Endothelial cell of umbilical vein (primary cell): Measurements from ENCODE around the gene SLC7A10. TPM values are rescaled to one million over a fixed set of nuclear protein-coding genes. Genes with fewer than 3 reads are reported as not detected.

ENCODE experiments used
- BruUV-seq: library from RNA; stranded (reverse); fragments of 400-500 nt; replicated peaks from 2 replicates; lab custom pipeline; 2021; lab: Mats Ljungman, UMichigan
- CTCF ChIA-PET: fragments of 300-600, 350-600 bp; sonication (Branson Sonifier 250); formaldehyde crosslinking; loops from one replicate; lab custom pipeline; 2021; ENCODE audit warnings: antibody characterized with exemption, inconsistent platforms; lab: Charles Lee
- POLR2A ChIA-PET: fragments of 300-600, 350-600 bp; sonication (Branson Sonifier 250); formaldehyde crosslinking; loops from one replicate; lab custom pipeline; 2021; ENCODE audit warnings: antibody characterized with exemption, inconsistent platforms; lab: Charles Lee
- DNase-seq: peaks from one replicate; pipeline ENCODE4 v3.0.0-alpha.2; 2011; ENCODE audit warnings: low read depth, low spot score
- FAIRE-seq: peaks from 2 replicates; lab custom pipeline; 2011; peaks lifted over from hg19 to GRCh38; lab: Jason Lieb, UNC
- H2AFZ ChIP-seq: 2 replicates; pipeline ENCODE4 v1.6.0; 2012; ENCODE audit warnings: low read depth, low read length, control low read depth, inconsistent platforms
- H3K27ac ChIP-seq: 2 replicates; pipeline ENCODE4 v1.5.1; 2011; ENCODE audit warnings: low read depth, mild to moderate bottlenecking, control low read depth, low read length, moderate library complexity; ENCODE audit not compliant: insufficient read depth
- H3K27me3 ChIP-seq, 2 experiments: 2 replicates each; pipeline versions ENCODE4 v1.6.0 to v1.6.1; 2011; ENCODE audit warnings: low read length in 2 of 2, mixed read lengths in 1 of 2; ENCODE audit not compliant: control insufficient read depth in 2 of 2, insufficient read depth in 2 of 2
- H3K36me3 ChIP-seq, 2 experiments: 2 replicates in 1 of 2; 3 replicates in 1 of 2; pipeline ENCODE4 v1.5.1; 2011; ENCODE audit warnings: low read length in 2 of 2, mild to moderate bottlenecking in 1 of 2, moderate library complexity in 1 of 2; ENCODE audit not compliant: control insufficient read depth in 2 of 2, insufficient read depth in 2 of 2; ENCODE audit errors: extremely low read depth in 1 of 2
- H3K4me1 ChIP-seq: 3 replicates; pipeline ENCODE4 v1.5.1; 2011; ENCODE audit warnings: mild to moderate bottlenecking, low read length; ENCODE audit not compliant: control insufficient read depth, insufficient read depth; ENCODE audit errors: extremely low read depth
- H3K4me2 ChIP-seq: 2 replicates; pipeline ENCODE4 v1.6.1; 2011; ENCODE audit warnings: low read length, control low read depth, mixed read lengths; ENCODE audit not compliant: insufficient read depth
- H3K4me3 ChIP-seq, 3 experiments: fragments of 200-600 bp in 1 of 3; sonication (generic), shearing (Covaris generic) in 1 of 3; replicated peaks in 1 of 3; 2 replicates each; pipeline ENCODE4 v1.5.1; 2011 to 2016; ENCODE audit warnings: control low read depth in 3 of 3, low read length in 3 of 3, mild to moderate bottlenecking in 2 of 3, inconsistent platforms in 1 of 3, low read depth in 1 of 3, moderate library complexity in 1 of 3; ENCODE audit not compliant: insufficient read depth in 1 of 3
- H3K79me2 ChIP-seq: 2 replicates; pipeline ENCODE4 v1.6.0; 2012; ENCODE audit warnings: low read length, inconsistent platforms; ENCODE audit not compliant: control insufficient read depth, insufficient read depth
- H3K9ac ChIP-seq: replicated peaks from 2 replicates; pipeline ENCODE3; 2011; ENCODE audit warnings: low read length, control low read depth; ENCODE audit not compliant: insufficient read depth; ENCODE audit errors: extremely low read depth
- H3K9me1 ChIP-seq: replicated peaks from 3 replicates; pipeline ENCODE4 v1.6.0; 2011; ENCODE audit warnings: mild to moderate bottlenecking, low read length; ENCODE audit not compliant: control insufficient read depth, insufficient read depth; ENCODE audit errors: extremely low read depth
- H3K9me3 ChIP-seq: replicated peaks from 2 replicates; pipeline ENCODE4 v1.5.1; 2012; ENCODE audit warnings: low read length, inconsistent platforms; ENCODE audit not compliant: control insufficient read depth, insufficient read depth
- H4K20me1 ChIP-seq: replicated peaks from 2 replicates; pipeline ENCODE3; 2011; ENCODE audit warnings: mild to moderate bottlenecking, low read length; ENCODE audit not compliant: control insufficient read depth, insufficient read depth; ENCODE audit errors: extremely low read depth
- CTCF ChIP-seq, 2 donors: IDR thresholded peaks; 1 replicate in 1 of 2; 2 replicates in 1 of 2; pipeline ENCODE4 v1.5.1; 2011; ENCODE audit warnings: low read length in 2 of 2, mild to moderate bottlenecking in 2 of 2, moderate library complexity in 2 of 2, control low read depth in 1 of 2, inconsistent platforms in 1 of 2, low read depth in 1 of 2; ENCODE audit not compliant: insufficient read depth in 1 of 2; ENCODE audit errors: extremely low read depth in 1 of 2
- EZH2 ChIP-seq: IDR thresholded peaks from 2 replicates; pipeline ENCODE4 v1.6.1; 2012; ENCODE audit warnings: borderline replicate concordance, low read depth, mild to moderate bottlenecking, moderate library complexity, low read length, inconsistent platforms; ENCODE audit not compliant: severe bottlenecking
- FOS ChIP-seq: IDR thresholded peaks from 2 replicates; pipeline ENCODE4 v1.6.1; 2011; ENCODE audit warnings: mild to moderate bottlenecking, low read length, moderate library complexity, borderline replicate concordance; ENCODE audit not compliant: insufficient read depth
- GATA2 ChIP-seq: IDR thresholded peaks from 2 replicates; pipeline ENCODE4 v1.7.0; 2011; ENCODE audit warnings: low read depth, mild to moderate bottlenecking, moderate library complexity, mixed read lengths, low read length; ENCODE audit not compliant: insufficient read length, insufficient read depth
- JUN ChIP-seq: IDR thresholded peaks from 2 replicates; pipeline ENCODE4 v1.6.1; 2011; ENCODE audit warnings: borderline replicate concordance, low read depth; ENCODE audit not compliant: insufficient read length, insufficient read depth
- MAX ChIP-seq: IDR thresholded peaks from 2 replicates; pipeline ENCODE4 v1.6.1; 2011; ENCODE audit not compliant: insufficient read depth, insufficient read length
- MYC ChIP-seq: IDR thresholded peaks from one replicate; pipeline ENCODE4 v1.6.1; 2011; ENCODE audit warnings: mild to moderate bottlenecking, low read depth, low read length
- POLR2A ChIP-seq: IDR thresholded peaks from 2 replicates; pipeline ENCODE4 v1.6.1; 2012; ENCODE audit warnings: low read depth, mild to moderate bottlenecking, control low read depth, low read length
- POLR2AphosphoS5 ChIP-seq: IDR thresholded peaks from 2 replicates; pipeline ENCODE4 v1.6.1; 2012; ENCODE audit warnings: low read depth, mild to moderate bottlenecking, control low read depth, low read length, moderate library complexity; ENCODE audit not compliant: insufficient read depth
- dilution Hi-C: fragments of 300-500 bp; cut with MboI; formaldehyde crosslinking; loops from one replicate; pipeline ENCODE4 v1.15.0; 2019; ENCODE audit warnings: low sequenced_read_pairs; ENCODE audit not compliant: extremely low pct_ligation_motif_present
- intact Hi-C: fragments of 100-400 bp; cut with micrococcal nuclease; formaldehyde crosslinking; loops from one replicate; pipeline ENCODE4 v1.10.0; 2022
- polyA plus RNA-seq, 4 experiments: library from polyadenylated mRNA; depleted of rRNA in 3 of 4; stranded (reverse) in 3 of 4; unstranded in 1 of 4; fragments of >200 nt; gene quantifications; 2 replicates each; pipeline versions ENCODE4 v1.2.1 to v1.2.3, GENCODE V29; 2011 to 2012; ENCODE audit warnings: missing spikeins in 1 of 4
- total RNA-seq: library from RNA; stranded (reverse); gene quantifications from 2 replicates; pipeline ENCODE4 v1.2.3, GENCODE V29; 2021

Gene SLC7A10
- total and polyA plus RNA-seq, 2 donors (not counting 3 experiments of a cell fraction or from before 2014, with no cell fraction given): not detected

- Histone ChIP-seq H2AFZ (no peak overlapping the region), H3K4me1 (no peaks in the 10 kb centered on the region), H3K9me1 (no peaks in the 10 kb centered on the region), H4K20me1 (no peaks in the 10 kb centered on the region), H3K27me3 (no peaks in the 10 kb centered on the region), H3K27ac (no peak overlapping the region), H3K9ac (no peak overlapping the region), H3K4me2 (no peak overlapping the region), H3K9me3 (no peaks in the 10 kb centered on the region), H3K36me3 (no peaks in the 10 kb centered on the region), H3K4me3 (no peak overlapping the region), H3K79me2 (no peaks in the 10 kb centered on the region)
- dilution Hi-C loops (no loop called here), intact Hi-C loops (no loop called here)
- BruUV-seq: no TSS peak
- CTCF ChIA-PET: interaction anchor here (0.9 to 9.5 kb wide), 2 partner anchors 164 to 176 kb away, joined by 3 to 181 read pairs; no protein-coding TSS in a partner anchor
- TF ChIP-seq EZH2 (no peak), GATA2 (no peak), CTCF (IDR thresholded peaks at IDR 0.05; ENCODE audit: extremely low read depth in 1 of 2, insufficient read depth in 1 of 2, low read depth in 1 of 2, low read length in 2 of 2) (no peak), MAX (no peak), MYC (no peak), FOS (no peak), POLR2A (no peak), POLR2AphosphoS5 (no peak), JUN (no peak)
- no peak for FAIRE-seq
- DNase-seq: no peak
- POLR2A ChIA-PET: no interaction called here
These were observed 14.6 kb upstream of the SLC7A10 start for GRCh38 chr19:33240181-33240771.
